H9 (cell line): ENCODE data around the gene PTPA. TPM values are rescaled to one million over a fixed set of nuclear protein-coding genes. Genes with fewer than 3 reads are reported as not detected.

ENCODE experiments used
- DNase-seq: peaks from one replicate; pipeline ENCODE4 v3.0.0-alpha.2; 2017
- H2AFZ ChIP-seq: one replicate; pipeline ENCODE4 v1.6.1; 2013; ENCODE audit warnings: mild to moderate bottlenecking, low read length, control low read depth, moderate library complexity
- H2AK5ac ChIP-seq: 2 replicates; pipeline ENCODE4 v1.6.1; 2013; ENCODE audit warnings: low read length, control low read depth, mixed read lengths; ENCODE audit not compliant: insufficient read length
- H2BK120ac ChIP-seq: one replicate; pipeline ENCODE4 v1.6.1; 2013; ENCODE audit warnings: low read depth, mild to moderate bottlenecking, low read length, control low read depth, inconsistent platforms; ENCODE audit not compliant: poor library complexity, severe bottlenecking
- H2BK12ac ChIP-seq: 2 replicates; pipeline ENCODE4 v1.6.1; 2013; ENCODE audit warnings: low read length, control low read depth, mixed read lengths, low read depth; ENCODE audit not compliant: insufficient read length
- H2BK15ac ChIP-seq: 2 replicates; pipeline ENCODE4 v1.6.1; 2013; ENCODE audit warnings: low read depth, low read length, control low read depth
- H2BK20ac ChIP-seq: one replicate; pipeline ENCODE4 v1.6.1; 2013; ENCODE audit warnings: low read depth, mild to moderate bottlenecking, low read length, control low read depth, inconsistent platforms; ENCODE audit not compliant: poor library complexity, severe bottlenecking
- H2BK5ac ChIP-seq: 2 replicates; pipeline ENCODE4 v1.6.1; 2013; ENCODE audit warnings: low read length, control low read depth, mixed read lengths; ENCODE audit not compliant: insufficient read length
- H3K14ac ChIP-seq: 2 replicates; pipeline ENCODE4 v1.6.1; 2013; ENCODE audit warnings: low read length, control low read depth; ENCODE audit not compliant: insufficient read depth
- H3K18ac ChIP-seq: 2 replicates; pipeline ENCODE4 v1.6.1; 2013; ENCODE audit warnings: low read depth, mild to moderate bottlenecking, mixed read lengths, low read length, control low read depth; ENCODE audit not compliant: insufficient read length
- H3K23ac ChIP-seq: 2 replicates; pipeline ENCODE4 v1.6.1; 2013; ENCODE audit warnings: low read length, control low read depth, mixed read lengths, low read depth; ENCODE audit not compliant: insufficient read length
- H3K23me2 ChIP-seq: 2 replicates; pipeline ENCODE4 v1.6.1; 2013; ENCODE audit warnings: low read depth, mild to moderate bottlenecking, mixed read lengths, low read length, control low read depth; ENCODE audit not compliant: insufficient read length, poor library complexity, severe bottlenecking
- H3K27ac ChIP-seq: 2 replicates; pipeline ENCODE4 v1.5.1; 2013; ENCODE audit warnings: low read length, control low read depth, mixed read lengths, low read depth; ENCODE audit not compliant: insufficient read length
- H3K27me3 ChIP-seq: 2 replicates; pipeline ENCODE4 v1.6.1; 2013; ENCODE audit warnings: low read length, control low read depth, inconsistent platforms; ENCODE audit not compliant: insufficient read depth
- H3K4ac ChIP-seq: 2 replicates; pipeline ENCODE4 v1.6.1; 2013; ENCODE audit warnings: low read depth, mild to moderate bottlenecking, control low read depth, inconsistent platforms, low read length, moderate library complexity
- H3K4me1 ChIP-seq: 2 replicates; pipeline ENCODE4 v1.6.1; 2013; ENCODE audit warnings: low read length, control low read depth, inconsistent platforms; ENCODE audit not compliant: insufficient read depth
- H3K4me2 ChIP-seq: 2 replicates; pipeline ENCODE4 v1.6.1; 2013; ENCODE audit warnings: low read length, control low read depth, mixed read lengths; ENCODE audit not compliant: insufficient read length, insufficient read depth
- H3K56ac ChIP-seq: 2 replicates; pipeline ENCODE4 v1.6.1; 2013; ENCODE audit warnings: low read depth, mild to moderate bottlenecking, mixed read lengths, low read length, control low read depth; ENCODE audit not compliant: insufficient read length
- H3K79me1 ChIP-seq: 2 replicates; pipeline ENCODE4 v1.6.1; 2013; ENCODE audit warnings: low read depth, mild to moderate bottlenecking, moderate library complexity, low read length, control low read depth, inconsistent platforms; ENCODE audit not compliant: insufficient read depth, poor library complexity, severe bottlenecking
- H3K79me2 ChIP-seq: 2 replicates; pipeline ENCODE4 v1.6.1; 2013; ENCODE audit warnings: low read length, control low read depth, inconsistent platforms; ENCODE audit not compliant: insufficient read depth
- H3K9ac ChIP-seq: 2 replicates; pipeline ENCODE4 v1.6.1; 2013; ENCODE audit warnings: low read length, control low read depth, mixed read lengths; ENCODE audit not compliant: insufficient read length; ENCODE audit errors: extremely low read depth
- H3K9me3 ChIP-seq: one replicate; pipeline ENCODE4 v1.6.1; 2013; ENCODE audit warnings: low read depth, low read length, inconsistent platforms; ENCODE audit not compliant: control insufficient read depth
- H3T11ph ChIP-seq: one replicate; pipeline ENCODE4 v1.6.1; 2013; ENCODE audit warnings: mild to moderate bottlenecking, low read length, control low read depth, inconsistent platforms
- H4K20me1 ChIP-seq: one replicate; pipeline ENCODE4 v1.6.1; 2013; ENCODE audit not compliant: control insufficient read depth, insufficient read length, insufficient read depth
- H4K5ac ChIP-seq: 2 replicates; pipeline ENCODE4 v1.6.1; 2013; ENCODE audit warnings: low read depth, mild to moderate bottlenecking, mixed read lengths, low read length, control low read depth; ENCODE audit not compliant: insufficient read length
- H4K8ac ChIP-seq: replicated peaks from 2 replicates; pipeline ENCODE4 v1.6.1; 2013; ENCODE audit warnings: low read length, control low read depth, mixed read lengths, low read depth; ENCODE audit not compliant: insufficient read length
- H4K91ac ChIP-seq: 2 replicates; pipeline ENCODE4 v1.6.1; 2013; ENCODE audit warnings: low read depth, mild to moderate bottlenecking, moderate library complexity, mixed read lengths, low read length, control low read depth; ENCODE audit not compliant: insufficient read length
- H3K27ac Mint-ChIP-seq, 3 experiments: 2 replicates in 2 of 3; 3 replicates in 1 of 3; pipeline ENCODE4 v1.8.0; 2020 to 2021; ENCODE audit warnings: mixed read lengths in 3 of 3, mild to moderate bottlenecking in 1 of 3, moderate library complexity in 1 of 3
- H3K27me3 Mint-ChIP-seq: 2 replicates; pipeline ENCODE4 v1.8.0; 2021; ENCODE audit warnings: low read depth, mild to moderate bottlenecking, moderate library complexity, mixed read lengths
- H3K36me3 Mint-ChIP-seq, 3 experiments: 2 replicates in 2 of 3; 3 replicates in 1 of 3; pipeline ENCODE4 v1.8.0; 2020 to 2021; ENCODE audit warnings: low read depth in 3 of 3, mixed read lengths in 3 of 3; ENCODE audit not compliant: insufficient read depth in 1 of 3
- H3K4me1 Mint-ChIP-seq, 2 experiments: 2 replicates each; pipeline ENCODE4 v1.8.0; 2020; ENCODE audit warnings: mixed read lengths in 2 of 2
- H3K4me3 Mint-ChIP-seq, 2 experiments: 2 replicates in 1 of 2; 3 replicates in 1 of 2; pipeline ENCODE4 v1.8.0; 2020 to 2021; ENCODE audit warnings: mild to moderate bottlenecking in 2 of 2, mixed read lengths in 2 of 2, moderate library complexity in 1 of 2
- H3K9me3 Mint-ChIP-seq, 2 experiments: 2 replicates in 1 of 2; 3 replicates in 1 of 2; pipeline ENCODE4 v1.8.0; 2020; ENCODE audit warnings: mild to moderate bottlenecking in 2 of 2, mixed read lengths in 2 of 2, moderate library complexity in 1 of 2
- WGBS: extraction: QIAGEN DNeasy Blood & Tissue Kit; methylation state at CpG from one replicate; pipeline ENCODE4 v1.1.7; 2013; ENCODE audit warnings: missing lambda C conversion rate, low lambda C conversion rate, mixed read lengths; ENCODE audit not compliant: insufficient read length; ENCODE audit errors: extremely low coverage; 5-methylcytosine and 5-hydroxymethylcytosine counted together
- total RNA-seq: library from RNA; stranded (reverse); gene quantifications from 2 replicates; pipeline ENCODE4 v1.2.1, GENCODE V29; 2021
- TF ChIP-seq, protein P1 (sequence below): fragments of 200-600 bp; sonication (generic); conservative IDR thresholded peaks from 3 replicates; pipeline ENCODE4 v1.8.0; 2021; ENCODE audit warnings: antibody characterized with exemption, mild to moderate bottlenecking

PTPA gene
- total RNA-seq, 1 experiment from 2014 or later, result 145 TPM

DNA sequence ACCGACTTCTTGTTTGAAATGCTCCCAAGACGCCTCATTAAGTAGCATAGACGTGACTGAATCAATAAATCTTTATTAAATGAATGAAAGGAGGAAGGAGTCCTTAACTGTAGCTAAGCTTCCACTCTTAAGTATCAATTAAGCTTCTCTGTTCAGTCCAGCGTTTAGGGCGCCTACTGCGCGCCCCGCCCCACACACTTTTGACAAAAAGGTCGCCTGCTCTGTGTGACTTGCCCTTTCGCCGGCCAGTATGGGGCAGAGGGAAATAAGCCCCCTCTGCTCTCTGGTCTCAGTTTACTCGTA lies 31.0 kb upstream of the PTPA start:
- Mint-ChIP-seq H3K4me3 (peak overlapping the region; percentile 88 to 95), H3K9me3 (no peaks in the 10 kb centered on the region), H3K4me1 (peaks cover 3 to 17% of the 10 kb centered on the region in 2 experiments), H3K27ac (peak overlapping the region; percentile 59 to 93 (median 77); a peak in 4 of 7 replicates), H3K27me3 (peaks cover 3% of the 10 kb centered on the region; the same call in 1 of the 2 replicates), H3K36me3 (peaks cover 5 to 10% (median 6%) of the 10 kb centered on the region in 3 experiments; a peak in 6 of 7 replicates)
- Histone ChIP-seq H3K9me3 (no peaks in the 10 kb centered on the region), H3K4me2 (peak overlapping the region; percentile 86), H2BK12ac (no peak overlapping the region), H2AK5ac (no peak overlapping the region), H2BK15ac (no peak overlapping the region), H3K23ac (no peak overlapping the region), H3K4me1 (no peaks in the 10 kb centered on the region; the same call in 1 of the 2 replicates), H4K91ac (no peak overlapping the region), H3K79me2 (peaks cover 6% of the 10 kb centered on the region; the same call in 1 of the 2 replicates), H4K5ac (no peak overlapping the region), H2BK120ac (no peak overlapping the region), H2AFZ (no peak overlapping the region), H4K8ac (no peak overlapping the region), H3K9ac (peak overlapping the region; percentile 39), H3K4ac (no peak overlapping the region), H3T11ph (no peak overlapping the region), H3K23me2 (peaks cover 12% of the 10 kb centered on the region), H3K79me1 (peaks cover 2% of the 10 kb centered on the region), H3K18ac (no peak overlapping the region), H2BK5ac (no peak overlapping the region), H3K56ac (no peak overlapping the region), H3K27ac (no peak overlapping the region), H4K20me1 (peaks cover 2% of the 10 kb centered on the region), H3K14ac (no peak overlapping the region), H2BK20ac (no peak overlapping the region), H3K27me3 (no peaks in the 10 kb centered on the region)
- DNase-seq, result no peak
- no CpG with 5 or more reads among the region's 12 CpGs for WGBS
- TF ChIP-seq, protein P1, sequence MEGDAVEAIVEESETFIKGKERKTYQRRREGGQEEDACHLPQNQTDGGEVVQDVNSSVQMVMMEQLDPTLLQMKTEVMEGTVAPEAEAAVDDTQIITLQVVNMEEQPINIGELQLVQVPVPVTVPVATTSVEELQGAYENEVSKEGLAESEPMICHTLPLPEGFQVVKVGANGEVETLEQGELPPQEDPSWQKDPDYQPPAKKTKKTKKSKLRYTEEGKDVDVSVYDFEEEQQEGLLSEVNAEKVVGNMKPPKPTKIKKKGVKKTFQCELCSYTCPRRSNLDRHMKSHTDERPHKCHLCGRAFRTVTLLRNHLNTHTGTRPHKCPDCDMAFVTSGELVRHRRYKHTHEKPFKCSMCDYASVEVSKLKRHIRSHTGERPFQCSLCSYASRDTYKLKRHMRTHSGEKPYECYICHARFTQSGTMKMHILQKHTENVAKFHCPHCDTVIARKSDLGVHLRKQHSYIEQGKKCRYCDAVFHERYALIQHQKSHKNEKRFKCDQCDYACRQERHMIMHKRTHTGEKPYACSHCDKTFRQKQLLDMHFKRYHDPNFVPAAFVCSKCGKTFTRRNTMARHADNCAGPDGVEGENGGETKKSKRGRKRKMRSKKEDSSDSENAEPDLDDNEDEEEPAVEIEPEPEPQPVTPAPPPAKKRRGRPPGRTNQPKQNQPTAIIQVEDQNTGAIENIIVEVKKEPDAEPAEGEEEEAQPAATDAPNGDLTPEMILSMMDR, result no peak
